Nephron progenitor cell (in vitro differentiated cells): Measurements from ENCODE around the gene TBCK.

Source experiments
- DNase-seq: peaks from one replicate; pipeline ENCODE4 v3.0.0; 2021
- H3K27ac Mint-ChIP-seq: 2 replicates; pipeline ENCODE4 v1.8.0; 2021; ENCODE audit warnings: mild to moderate bottlenecking, moderate library complexity, mixed read lengths
- H3K27me3 Mint-ChIP-seq: 2 replicates; pipeline ENCODE4 v1.8.0; 2021; ENCODE audit warnings: mild to moderate bottlenecking, low read depth, mixed read lengths; ENCODE audit not compliant: poor library complexity
- H3K36me3 Mint-ChIP-seq: 2 replicates; pipeline ENCODE4 v1.8.0; 2021; ENCODE audit warnings: low read depth, mixed read lengths
- H3K4me1 Mint-ChIP-seq: 2 replicates; pipeline ENCODE4 v1.8.0; 2021; ENCODE audit warnings: mixed read lengths
- H3K4me3 Mint-ChIP-seq: 2 replicates; pipeline ENCODE4 v1.8.0; 2021; ENCODE audit warnings: mild to moderate bottlenecking, moderate library complexity, mixed read lengths
- H3K9me3 Mint-ChIP-seq: 2 replicates; pipeline ENCODE4 v1.8.0; 2021; ENCODE audit warnings: mild to moderate bottlenecking, moderate library complexity, mixed read lengths
- TF ChIP-seq, protein P1 (sequence below): fragments of 200-600 bp; sonication (generic); IDR thresholded peaks from 2 replicates; pipeline ENCODE4 v1.5.0; 2021; ENCODE audit warnings: antibody characterized with exemption

TBCK gene

GRCh38 chr4:106315968-106316772 lies at the start of gene TBCK, which contains the start of gene AIMP1:
TBCK (minus strand) TSS chr4:106316209; CDS start chr4:106308960, 7,249 bp downstream.
AIMP1 (plus strand) TSS chr4:106316550; CDS start chr4:106325010, 8,460 bp downstream.
- Mint-ChIP-seq H3K4me1 (peaks cover 37% of the 10 kb centered on the region), H3K27me3 (no peaks in the 10 kb centered on the region), H3K36me3 (peaks cover 27% of the 10 kb centered on the region), H3K9me3 (peaks cover 14% of the 10 kb centered on the region), H3K27ac (no peak within 1 kb of the TSS), H3K4me3 (no peak within 1 kb of the TSS)
- peak; percentile 82 for DNase-seq
- TF ChIP-seq, protein P1, sequence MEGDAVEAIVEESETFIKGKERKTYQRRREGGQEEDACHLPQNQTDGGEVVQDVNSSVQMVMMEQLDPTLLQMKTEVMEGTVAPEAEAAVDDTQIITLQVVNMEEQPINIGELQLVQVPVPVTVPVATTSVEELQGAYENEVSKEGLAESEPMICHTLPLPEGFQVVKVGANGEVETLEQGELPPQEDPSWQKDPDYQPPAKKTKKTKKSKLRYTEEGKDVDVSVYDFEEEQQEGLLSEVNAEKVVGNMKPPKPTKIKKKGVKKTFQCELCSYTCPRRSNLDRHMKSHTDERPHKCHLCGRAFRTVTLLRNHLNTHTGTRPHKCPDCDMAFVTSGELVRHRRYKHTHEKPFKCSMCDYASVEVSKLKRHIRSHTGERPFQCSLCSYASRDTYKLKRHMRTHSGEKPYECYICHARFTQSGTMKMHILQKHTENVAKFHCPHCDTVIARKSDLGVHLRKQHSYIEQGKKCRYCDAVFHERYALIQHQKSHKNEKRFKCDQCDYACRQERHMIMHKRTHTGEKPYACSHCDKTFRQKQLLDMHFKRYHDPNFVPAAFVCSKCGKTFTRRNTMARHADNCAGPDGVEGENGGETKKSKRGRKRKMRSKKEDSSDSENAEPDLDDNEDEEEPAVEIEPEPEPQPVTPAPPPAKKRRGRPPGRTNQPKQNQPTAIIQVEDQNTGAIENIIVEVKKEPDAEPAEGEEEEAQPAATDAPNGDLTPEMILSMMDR = no peak

DNA sequence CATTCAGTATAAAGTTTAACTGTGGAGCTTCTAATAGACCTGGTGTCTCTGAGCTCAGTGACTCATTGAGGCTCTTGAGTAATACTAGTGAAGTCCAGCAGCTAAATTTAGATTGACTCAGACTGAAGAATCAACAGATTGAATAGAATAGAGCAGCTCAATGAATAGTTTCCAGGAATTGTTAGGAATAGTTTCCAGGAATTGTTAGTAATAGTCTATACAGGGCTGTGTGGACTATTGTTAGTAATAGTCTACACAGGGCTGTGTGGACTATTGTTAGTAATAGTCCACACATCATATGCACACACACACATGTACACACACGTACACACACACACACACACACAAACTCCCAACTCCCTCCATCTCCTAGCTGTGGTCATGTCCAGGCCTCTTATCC lies 49.6 kb upstream of the TBCK start:
- Mint-ChIP-seq H3K4me1 (peaks cover 18% of the 10 kb centered on the region), H3K9me3 (no peaks in the 10 kb centered on the region), H3K4me3 (no peak overlapping the region), H3K27ac (no peak overlapping the region), H3K27me3 (no peaks in the 10 kb centered on the region), H3K36me3 (no peaks in the 10 kb centered on the region)
- DNase-seq = no peak
- TF ChIP-seq, protein P1 = no peak

DNA sequence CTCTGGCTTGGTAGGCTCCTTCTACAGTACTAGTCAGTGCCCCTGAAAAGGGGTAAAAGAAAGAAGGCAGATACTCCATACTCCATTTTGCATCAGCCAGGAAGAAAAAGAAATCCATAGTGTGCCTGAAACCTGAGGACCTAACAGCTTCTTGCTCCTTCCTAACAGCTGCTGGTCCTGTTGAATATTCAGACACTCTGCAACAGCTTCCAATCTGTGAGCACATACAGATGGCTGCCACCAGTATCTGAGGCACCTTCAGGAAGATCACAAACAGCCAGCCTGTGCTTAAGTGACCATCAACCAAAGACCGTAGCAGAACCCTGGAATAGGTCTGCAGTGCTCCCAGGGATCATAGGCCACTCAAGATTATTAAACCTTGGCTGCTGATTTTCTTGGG lies 48.3 kb upstream of the TBCK start:
- Mint-ChIP-seq H3K27ac (no peak overlapping the region), H3K27me3 (no peaks in the 10 kb centered on the region), H3K36me3 (no peaks in the 10 kb centered on the region), H3K9me3 (no peaks in the 10 kb centered on the region), H3K4me1 (peaks cover 6% of the 10 kb centered on the region), H3K4me3 (no peak overlapping the region)
- DNase-seq = no peak
- TF ChIP-seq, protein P1 = no peak

DNA sequence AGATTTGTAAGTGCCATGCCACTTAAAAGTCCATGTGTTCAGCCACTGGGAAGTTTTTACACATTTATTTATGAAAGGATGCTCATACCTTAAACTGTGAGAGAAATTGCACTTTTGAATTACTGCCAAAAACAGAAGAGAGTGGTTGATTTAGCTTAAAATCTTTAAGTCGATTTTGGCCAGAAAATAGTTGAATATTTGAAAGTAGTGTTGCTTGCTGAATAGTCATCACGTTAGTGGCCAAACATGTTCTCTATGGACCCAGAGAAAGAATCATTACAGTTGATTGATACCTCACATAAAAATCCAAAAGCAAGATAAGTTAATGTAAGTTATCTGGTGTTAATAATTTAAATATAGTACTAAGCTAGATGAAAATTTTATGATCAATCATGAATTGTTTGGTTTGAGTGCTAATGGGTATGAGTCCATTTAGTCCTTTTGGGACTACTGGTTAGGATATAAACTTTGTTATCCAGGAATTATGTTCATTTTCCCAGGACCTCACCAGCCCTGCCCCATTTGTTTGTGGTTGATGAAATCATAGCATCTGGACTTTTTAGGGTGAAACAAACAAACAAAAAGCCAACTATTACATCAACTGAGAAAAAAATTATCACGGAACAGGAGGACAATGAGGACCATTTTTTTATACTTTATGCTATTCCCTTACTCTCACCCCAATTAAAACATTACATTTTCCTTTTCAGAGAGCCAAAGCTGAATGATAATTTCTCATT lies 46.2 kb upstream of the TBCK start:
- H3K27ac Mint-ChIP-seq = no peak overlapping the region
- no peaks in the 10 kb centered on the region for H3K36me3 Mint-ChIP-seq
- no peaks in the 10 kb centered on the region for H3K9me3 Mint-ChIP-seq
- no peaks in the 10 kb centered on the region for H3K27me3 Mint-ChIP-seq
- TF ChIP-seq, protein P1 = no peak
- no peak overlapping the region for H3K4me3 Mint-ChIP-seq
- H3K4me1 Mint-ChIP-seq = peaks cover 4% of the 10 kb centered on the region
- DNase-seq = no peak

- no peak overlapping the region for H3K4me3 Mint-ChIP-seq
- H3K36me3 Mint-ChIP-seq = no peaks in the 10 kb centered on the region
- no peak for DNase-seq
Measured at GRCh38 chr4:106358899-106359298, 42.9 kb upstream of the TBCK start.

More at GRCh38 chr4:106358899-106359298, 42.9 kb upstream of the TBCK start:
- Mint-ChIP-seq H3K27me3 (no peaks in the 10 kb centered on the region), H3K4me1 (no peaks in the 10 kb centered on the region), H3K27ac (no peak overlapping the region), H3K9me3 (no peaks in the 10 kb centered on the region)
- TF ChIP-seq, protein P1 = no peak
